ENCODE data around the gene DOCK1.

DOCK1 gene

GRCh38 chr10:127142856-127143255 is 237.6 kb downstream of the DOCK1 start:
- no peak for DNase-seq (ENCODE audit: low read depth in 2 of 2)

- no peak for DNase-seq (ENCODE audit: low read depth in 2 of 2)
Measured at GRCh38 chr10:127145173-127145572, 239.9 kb downstream of the DOCK1 start.

GRCh38 chr10:127146661-127147060 is 241.4 kb downstream of the DOCK1 start:
- no peak for DNase-seq (ENCODE audit: low read depth in 2 of 2)

GRCh38 chr10:127148066-127148932 is 243.1 kb downstream of the DOCK1 start:
- no peak for DNase-seq (ENCODE audit: low read depth in 2 of 2)

GRCh38 chr10:127148933-127149220 is 243.6 kb downstream of the DOCK1 start:
- DNase-seq (ENCODE audit: low read depth in 2 of 2): no peak

- DNase-seq (ENCODE audit: low read depth in 2 of 2): no peak
Measured at GRCh38 chr10:127149501-127150081, 244.4 kb downstream of the DOCK1 start.

- DNase-seq (ENCODE audit: low read depth in 2 of 2): no peak
Measured at GRCh38 chr10:127150136-127150535, 244.9 kb downstream of the DOCK1 start.

- DNase-seq (ENCODE audit: low read depth in 2 of 2): no peak
Measured at GRCh38 chr10:127151541-127151940, 246.3 kb downstream of the DOCK1 start.

GRCh38 chr10:127151981-127152699 is 246.9 kb downstream of the DOCK1 start:
- DNase-seq (ENCODE audit: low read depth in 2 of 2): no peak

GRCh38 chr10:127153181-127153580 is 248.0 kb downstream of the DOCK1 start:
- no peak for DNase-seq (ENCODE audit: low read depth in 2 of 2)

GRCh38 chr10:127154831-127155620 is 249.8 kb downstream of the DOCK1 start:
- DNase-seq (ENCODE audit: low read depth in 2 of 2): no peak

GRCh38 chr10:127157089-127157488 is 251.9 kb downstream of the DOCK1 start:
- DNase-seq (ENCODE audit: low read depth in 2 of 2): no peak

GRCh38 chr10:127157506-127158200 is 252.4 kb downstream of the DOCK1 start:
- no peak for DNase-seq (ENCODE audit: low read depth in 2 of 2)

- no peak for DNase-seq (ENCODE audit: low read depth in 2 of 2)
Measured at GRCh38 chr10:127158662-127159061, 253.4 kb downstream of the DOCK1 start.

- no peak for DNase-seq (ENCODE audit: low read depth in 2 of 2)
Measured at GRCh38 chr10:127159648-127160245, 254.5 kb downstream of the DOCK1 start.

GRCh38 chr10:127161482-127161881 is 256.3 kb downstream of the DOCK1 start:
- no peak for DNase-seq (ENCODE audit: low read depth in 2 of 2)

GRCh38 chr10:127162841-127163240 is 257.6 kb downstream of the DOCK1 start:
- DNase-seq (ENCODE audit: low read depth in 2 of 2): no peak

- DNase-seq (ENCODE audit: low read depth in 2 of 2): no peak
Measured at GRCh38 chr10:127168261-127168660, 263.0 kb downstream of the DOCK1 start.

GRCh38 chr10:127174866-127175265 is 269.6 kb downstream of the DOCK1 start:
- DNase-seq (ENCODE audit: low read depth in 2 of 2): no peak

- DNase-seq (ENCODE audit: low read depth in 2 of 2): no peak
Measured at GRCh38 chr10:127175357-127176110, 270.3 kb downstream of the DOCK1 start.
